GM23338 (cell line): ENCODE data around the gene VSTM2L. TPM values are rescaled to one million over a fixed set of nuclear protein-coding genes. Genes with fewer than 3 reads are reported as not detected.

Experiments used
- ATAC-seq: fragments of 200-7000 bp; cut with Tn5 transposase; 3 replicates; pipeline ENCODE4 v1.9.1; 2020
- DNase-seq: peaks from one replicate; pipeline ENCODE4 v3.0.0-alpha.2; 2015; ENCODE audit warnings: low spot score
- H2AFZ ChIP-seq: fragments of 200-600 bp; sonication (generic); 2 replicates; pipeline ENCODE4 v1.8.0; 2016; ENCODE audit warnings: antibody characterized with exemption, mild to moderate bottlenecking, moderate library complexity
- H3F3A ChIP-seq: fragments of 200-600 bp; sonication (generic); replicated peaks from 2 replicates; pipeline ENCODE4 v1.8.0; 2017; ENCODE audit warnings: antibody characterized with exemption, mixed run types, low read depth
- H3K27ac ChIP-seq: fragments of 200-600 bp; sonication (generic); 2 replicates; pipeline ENCODE4 v1.6.1; 2016; ENCODE audit warnings: low read depth
- H3K27me3 ChIP-seq: fragments of 200-600 bp; sonication (generic); 2 replicates; pipeline ENCODE4 v1.8.0; 2016; ENCODE audit warnings: mild to moderate bottlenecking, mixed run types, moderate library complexity; ENCODE audit not compliant: insufficient read depth
- H3K36me3 ChIP-seq: fragments of 200-600 bp; sonication (generic); 2 replicates; pipeline ENCODE4 v1.8.0; 2016; ENCODE audit warnings: mild to moderate bottlenecking; ENCODE audit not compliant: insufficient read depth
- H3K4me1 ChIP-seq: fragments of 200-600 bp; sonication (generic); 2 replicates; pipeline ENCODE4 v1.8.0; 2016; ENCODE audit warnings: mild to moderate bottlenecking, moderate library complexity; ENCODE audit not compliant: insufficient read depth
- H3K4me2 ChIP-seq: fragments of 200-600 bp; sonication (generic); 2 replicates; pipeline ENCODE4 v1.7.1; 2017; ENCODE audit warnings: mixed run types
- H3K4me3 ChIP-seq: fragments of 200-600 bp; sonication (generic); 2 replicates; pipeline ENCODE4 v1.6.1; 2016; ENCODE audit warnings: mixed run types
- H3K79me2 ChIP-seq: fragments of 200-600 bp; sonication (generic); replicated peaks from 2 replicates; pipeline ENCODE4 v1.8.0; 2017; ENCODE audit warnings: mild to moderate bottlenecking; ENCODE audit not compliant: insufficient read depth
- H3K9me2 ChIP-seq: fragments of 200-600 bp; sonication (generic); 2 replicates; pipeline ENCODE4 v1.8.0; 2017; ENCODE audit not compliant: insufficient read depth
- H4K20me1 ChIP-seq: fragments of 200-600 bp; sonication (generic); replicated peaks from 2 replicates; pipeline ENCODE4 v1.8.0; 2017; ENCODE audit warnings: mild to moderate bottlenecking; ENCODE audit not compliant: insufficient read depth
- H3K27ac Mint-ChIP-seq: 2 replicates; pipeline ENCODE4 v1.8.0; 2020; ENCODE audit warnings: inconsistent platforms, mild to moderate bottlenecking, moderate library complexity, mixed read lengths
- H3K27me3 Mint-ChIP-seq: 3 replicates; pipeline ENCODE4 v1.8.0; 2022; ENCODE audit warnings: low read depth, mild to moderate bottlenecking, moderate library complexity, mixed read lengths, inconsistent platforms; ENCODE audit not compliant: insufficient read depth, poor library complexity
- H3K36me3 Mint-ChIP-seq: 3 replicates; pipeline ENCODE4 v1.8.0; 2021; ENCODE audit warnings: low read depth, mild to moderate bottlenecking, inconsistent platforms, moderate library complexity, mixed read lengths
- H3K4me1 Mint-ChIP-seq: 3 replicates; pipeline ENCODE4 v1.8.0; 2020; ENCODE audit warnings: mild to moderate bottlenecking, inconsistent platforms, mixed read lengths
- H3K4me3 Mint-ChIP-seq: 3 replicates; pipeline ENCODE4 v1.8.0; 2021; ENCODE audit warnings: moderate library complexity, mild to moderate bottlenecking, inconsistent platforms, mixed read lengths
- H3K9me3 Mint-ChIP-seq: 3 replicates; pipeline ENCODE4 v1.8.0; 2020; ENCODE audit warnings: moderate library complexity, mild to moderate bottlenecking, inconsistent platforms, mixed read lengths
- CREB1 ChIP-seq: fragments of 250-450 bp; sonication (Bioruptor Pico); IDR thresholded peaks from 2 replicates; pipeline ENCODE4 v1.5.0; 2020; ENCODE audit warnings: low read depth, mild to moderate bottlenecking, moderate library complexity
- EZH2 ChIP-seq: fragments of 200-600 bp; sonication (generic); IDR thresholded peaks from one replicate; pipeline ENCODE4 v1.8.0; 2017; ENCODE audit warnings: antibody characterized with exemption, mild to moderate bottlenecking, low read depth; ENCODE audit not compliant: unreplicated experiment
- EZH2phosphoT487 ChIP-seq: fragments of 200-600 bp; sonication (generic); IDR thresholded peaks from one replicate; pipeline ENCODE4 v1.8.1; 2018; ENCODE audit warnings: antibody characterized with exemption; ENCODE audit not compliant: unreplicated experiment
- POLR2AphosphoS5 ChIP-seq: IDR thresholded peaks from 2 replicates; pipeline ENCODE4 v1.6.1; 2016; ENCODE audit warnings: antibody characterized with exemption, low read depth
- STAT1 ChIP-seq: IDR thresholded peaks from one replicate; pipeline ENCODE4 v1.6.1; 2016; ENCODE audit warnings: antibody characterized with exemption; ENCODE audit not compliant: unreplicated experiment
- ZNF114 ChIP-seq: fragments of 250-450 bp; sonication (Bioruptor Pico); IDR thresholded peaks from 2 replicates; pipeline ENCODE4 v1.5.0; 2020; ENCODE audit warnings: mild to moderate bottlenecking, moderate library complexity
- ZNF462 ChIP-seq: fragments of 250-450 bp; sonication (Bioruptor Pico); IDR thresholded peaks from 2 replicates; pipeline ENCODE4 v1.5.0; 2020; ENCODE audit warnings: mild to moderate bottlenecking, moderate library complexity
- polyA plus RNA-seq: library from polyadenylated mRNA; unstranded; fragments of >200 nt; fragmentation: Nextera tagmentation; extraction: Ambion mirVana; gene quantifications from 2 replicates; pipeline ENCODE4 v1.2.1, GENCODE V29; 2016
- total RNA-seq: library from RNA; depleted of rRNA; stranded (reverse); fragments of >200 nt; shearing (Covaris generic); gene quantifications from 2 replicates; pipeline ENCODE4 v1.2.3, GENCODE V29; 2014
- TF ChIP-seq, protein P1 (sequence below): IDR thresholded peaks from 2 replicates; pipeline ENCODE4 v1.6.1; 2016; ENCODE audit warnings: antibody characterized with exemption

The VSTM2L gene
- total and polyA plus RNA-seq, 2 experiments from 2014 or later, result 0.60 to 1.9 TPM

DNA sequence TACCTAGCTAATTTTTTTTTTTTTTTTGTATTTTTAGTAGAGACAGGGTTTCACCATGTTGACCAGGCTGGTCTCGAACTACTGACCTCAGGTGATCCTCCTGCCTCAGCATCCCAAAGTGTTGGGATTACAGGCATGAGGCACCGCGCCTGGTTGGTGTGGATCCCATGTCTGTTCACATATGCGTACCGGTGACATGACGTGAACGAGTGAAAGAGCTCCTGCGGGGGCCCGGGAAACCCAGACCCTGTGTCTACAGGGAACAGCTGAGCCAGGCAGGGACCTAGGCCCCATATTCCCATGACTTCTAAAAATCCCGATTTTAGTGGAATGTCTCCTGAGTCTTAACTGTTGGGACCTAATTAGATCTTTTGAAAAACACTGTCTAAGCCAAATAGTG is 33.1 kb downstream of the VSTM2L start (continued):
- TF ChIP-seq ZNF462 (CRISPR knock-in tag) (no peak), EZH2 (no peak), STAT1 (no peak), ZNF114 (CRISPR knock-in tag) (no peak), POLR2AphosphoS5 (no peak), EZH2phosphoT487 (no peak), CREB1 (CRISPR knock-in tag) (no peak)

- Mint-ChIP-seq H3K27me3 (peaks cover 14% of the 10 kb centered on the region), H3K4me1 (peaks cover 32% of the 10 kb centered on the region), H3K9me3 (no peaks in the 10 kb centered on the region), H3K36me3 (no peaks in the 10 kb centered on the region; the same call in 2 of the 3 replicates), H3K4me3 (no peak overlapping the region), H3K27ac (no peak overlapping the region)
- Histone ChIP-seq H3K4me1 (peaks cover 15% of the 10 kb centered on the region; the same call in 1 of the 2 replicates), H3K9me2 (no peaks in the 10 kb centered on the region), H3K27me3 (no peaks in the 10 kb centered on the region), H3F3A (no peaks in the 10 kb centered on the region), H3K79me2 (no peaks in the 10 kb centered on the region), H3K4me3 (no peak overlapping the region), H3K27ac (no peak overlapping the region), H3K36me3 (no peaks in the 10 kb centered on the region), H4K20me1 (no peaks in the 10 kb centered on the region), H2AFZ (no peak overlapping the region), H3K4me2 (no peak overlapping the region)
- no peak for DNase-seq
- TF ChIP-seq, protein P1, sequence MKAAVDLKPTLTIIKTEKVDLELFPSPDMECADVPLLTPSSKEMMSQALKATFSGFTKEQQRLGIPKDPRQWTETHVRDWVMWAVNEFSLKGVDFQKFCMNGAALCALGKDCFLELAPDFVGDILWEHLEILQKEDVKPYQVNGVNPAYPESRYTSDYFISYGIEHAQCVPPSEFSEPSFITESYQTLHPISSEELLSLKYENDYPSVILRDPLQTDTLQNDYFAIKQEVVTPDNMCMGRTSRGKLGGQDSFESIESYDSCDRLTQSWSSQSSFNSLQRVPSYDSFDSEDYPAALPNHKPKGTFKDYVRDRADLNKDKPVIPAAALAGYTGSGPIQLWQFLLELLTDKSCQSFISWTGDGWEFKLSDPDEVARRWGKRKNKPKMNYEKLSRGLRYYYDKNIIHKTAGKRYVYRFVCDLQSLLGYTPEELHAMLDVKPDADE, result no peak
- TF ChIP-seq ZNF114 (CRISPR knock-in tag), result no peak
- no peak for ATAC-seq
Measured at GRCh38 chr20:37936451-37936850, 33.5 kb downstream of the VSTM2L start.
